ENCODE measurements around the gene FLT3. TPM values are rescaled to one million over a fixed set of nuclear protein-coding genes. Genes with fewer than 3 reads are reported as not detected.

The FLT3 gene
- total and polyA plus RNA-seq, 2 of the 13 experiments (the other 11 are each of a cell fraction or from before 2014, with no cell fraction given) = not detected

DNA sequence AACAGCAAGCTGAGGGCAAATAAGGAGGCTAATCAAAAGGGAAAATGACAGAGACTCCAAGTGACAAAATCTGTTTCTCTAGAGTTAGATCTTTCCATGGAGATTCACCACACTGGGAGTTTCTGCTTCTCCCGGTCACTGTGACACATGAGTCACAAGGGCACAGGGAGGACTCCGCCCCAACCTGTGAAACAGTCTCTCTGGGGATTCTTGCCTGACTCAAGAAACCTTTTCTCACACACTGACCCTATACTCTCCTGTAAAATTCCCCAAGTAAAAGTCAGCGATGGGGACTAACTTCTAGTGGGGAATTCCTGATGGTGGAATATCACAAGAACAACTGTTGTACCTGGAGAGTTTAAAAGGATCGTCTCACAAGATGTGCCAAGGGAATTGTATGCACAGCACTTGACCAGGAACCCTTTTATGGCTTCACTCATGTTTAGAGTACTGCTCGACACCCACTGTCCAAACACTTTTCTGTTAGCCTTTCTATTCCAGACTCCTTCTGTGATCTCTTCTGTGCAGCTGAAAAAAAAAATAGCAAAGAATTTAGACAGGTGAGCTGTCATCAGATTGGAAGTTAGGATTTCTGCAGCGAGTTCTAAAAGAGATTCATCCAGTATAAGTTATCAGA lies 65.1 kb downstream of the FLT3 start (continued):
- TF ChIP-seq TBP (CRISPR knock-in tag; IDR thresholded peaks at IDR 0.05) = no peak
- no peak for TF ChIP-seq RXRB (CRISPR knock-in tag; IDR thresholded peaks at IDR 0.05; ENCODE audit: borderline replicate concordance)
- no peak for TF ChIP-seq ZNF180 (CRISPR knock-in tag; IDR thresholded peaks at IDR 0.05; ENCODE audit: borderline replicate concordance, low read depth)
- TF ChIP-seq ZNF501 (CRISPR knock-in tag; IDR thresholded peaks at IDR 0.05) = no peak

GRCh38 chr13:28033894-28034655 lies 66.3 kb downstream of the FLT3 start:
- CTCF ChIA-PET (ENCODE audit: low intra/inter-chr PET ratio, low total read pairs) = no interaction called here
- TF ChIP-seq SMC3 (IDR thresholded peaks at IDR 0.05; ENCODE audit: low read length) = no peak
- no peak for TF ChIP-seq PHF8 (CRISPR knock-in tag; IDR thresholded peaks at IDR 0.05)
- no peak for TF ChIP-seq MAF1 (CRISPR knock-in tag; IDR thresholded peaks at IDR 0.05; ENCODE audit: borderline replicate concordance)
- TF ChIP-seq MYC (CRISPR knock-in tag; IDR thresholded peaks at IDR 0.05; ENCODE audit: borderline replicate concordance) = no peak
- no peak for TF ChIP-seq ZNF33A (CRISPR knock-in tag; IDR thresholded peaks at IDR 0.05; ENCODE audit: borderline replicate concordance)
- TF ChIP-seq, protein P1, sequence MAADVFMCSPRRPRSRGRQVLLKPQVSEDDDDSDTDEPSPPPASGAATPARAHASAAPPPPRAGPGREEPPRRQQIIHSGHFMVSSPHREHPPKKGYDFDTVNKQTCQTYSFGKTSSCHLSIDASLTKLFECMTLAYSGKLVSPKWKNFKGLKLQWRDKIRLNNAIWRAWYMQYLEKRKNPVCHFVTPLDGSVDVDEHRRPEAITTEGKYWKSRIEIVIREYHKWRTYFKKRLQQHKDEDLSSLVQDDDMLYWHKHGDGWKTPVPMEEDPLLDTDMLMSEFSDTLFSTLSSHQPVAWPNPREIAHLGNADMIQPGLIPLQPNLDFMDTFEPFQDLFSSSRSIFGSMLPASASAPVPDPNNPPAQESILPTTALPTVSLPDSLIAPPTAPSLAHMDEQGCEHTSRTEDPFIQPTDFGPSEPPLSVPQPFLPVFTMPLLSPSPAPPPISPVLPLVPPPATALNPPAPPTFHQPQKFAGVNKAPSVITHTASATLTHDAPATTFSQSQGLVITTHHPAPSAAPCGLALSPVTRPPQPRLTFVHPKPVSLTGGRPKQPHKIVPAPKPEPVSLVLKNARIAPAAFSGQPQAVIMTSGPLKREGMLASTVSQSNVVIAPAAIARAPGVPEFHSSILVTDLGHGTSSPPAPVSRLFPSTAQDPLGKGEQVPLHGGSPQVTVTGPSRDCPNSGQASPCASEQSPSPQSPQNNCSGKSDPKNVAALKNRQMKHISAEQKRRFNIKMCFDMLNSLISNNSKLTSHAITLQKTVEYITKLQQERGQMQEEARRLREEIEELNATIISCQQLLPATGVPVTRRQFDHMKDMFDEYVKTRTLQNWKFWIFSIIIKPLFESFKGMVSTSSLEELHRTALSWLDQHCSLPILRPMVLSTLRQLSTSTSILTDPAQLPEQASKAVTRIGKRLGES (CRISPR knock-in tag; IDR thresholded peaks at IDR 0.05; ENCODE audit: borderline replicate concordance) = no peak
- no peak for TF ChIP-seq ESRRA (CRISPR knock-in tag; IDR thresholded peaks at IDR 0.05; ENCODE audit: low read depth)
- no peak for TF ChIP-seq ZNF720 (CRISPR knock-in tag; IDR thresholded peaks at IDR 0.05)
- no peak for TF ChIP-seq NCOR1 (IDR thresholded peaks at IDR 0.05; ENCODE audit: borderline replicate concordance, low read length)
- TF ChIP-seq ZNF18 (CRISPR knock-in tag; IDR thresholded peaks at IDR 0.05; ENCODE audit: insufficient replicate concordance) = no peak
- no peak for TF ChIP-seq ZKSCAN1 (IDR thresholded peaks at IDR 0.05; ENCODE audit: low read length)
- no peak for TF ChIP-seq KDM6A (CRISPR knock-in tag; IDR thresholded peaks at IDR 0.05; ENCODE audit: low read depth)
- TF ChIP-seq U2AF1 (optimal IDR thresholded peaks at IDR 0.05; ENCODE audit: low read depth, low read length) = no peak
- no peak for TF ChIP-seq JUND (CRISPR knock-in tag; IDR thresholded peaks at IDR 0.05)
- Histone ChIP-seq H3K9ac (ENCODE audit: insufficient read depth, low read depth, low read length) (no peak overlapping the region), H4K20me1 (ENCODE audit: insufficient read depth, low read length) (no peaks in the 10 kb centered on the region), H3K27ac (ENCODE audit: extremely low read length, insufficient read depth, low read length) (no peak overlapping the region), H3K4me2 (ENCODE audit: low read depth, low read length) (no peak overlapping the region), H3K9me3 (ENCODE audit: low read length) (no peaks in the 10 kb centered on the region), H2AFZ (ENCODE audit: low read length) (no peak overlapping the region), H3K4me1 (ENCODE audit: insufficient read depth, low read length) (no peaks in the 10 kb centered on the region), H3K27me3 (ENCODE audit: control insufficient read depth in 1 of 2, insufficient read depth in 2 of 2, low read length in 2 of 2) (no peaks in the 10 kb centered on the region; a peak in 1 of 5 replicates), H3K79me2 (ENCODE audit: insufficient read depth, low read length) (no peaks in the 10 kb centered on the region), H3K36me3 (replicated peaks in 1 of 2; ENCODE audit: control insufficient read depth in 1 of 2, insufficient read depth in 2 of 2, low read length in 2 of 2) (no peaks in the 10 kb centered on the region), H3K4me3 (replicated peaks in 1 of 3; ENCODE audit: insufficient read depth in 1 of 3, low read depth in 2 of 3, low read length in 3 of 3) (no peak overlapping the region)
- BruUV-seq (replicated peaks) = no TSS peak
- in situ Hi-C loops (cut with HindIII; ENCODE audit: extremely low pct_ligation_motif_present, low pct_unique_long_range_greater_than_20kb) (no loop called here), intact Hi-C loops (cut with micrococcal nuclease; ENCODE audit: unreplicated experiment) (no loop called here)
- no peak for FAIRE-seq
- no peak for DNase-seq (ENCODE audit: low spot score)
- POLR2A ChIA-PET = no interaction called here
- ATAC-seq = no peak
- WGBS (ENCODE audit: low lambda C conversion rate) = 51% methylated on average over 8 of the region's 8 CpGs
